Caco-2 (cell line): ENCODE results near the gene CARNS1. TPM values are rescaled to one million over a fixed set of nuclear protein-coding genes. Genes with fewer than 3 reads are reported as not detected.

Experiments used
- BruUV-seq: library from RNA; stranded (reverse); fragments of 400-500 nt; replicated peaks from 2 replicates; lab custom pipeline; 2021; lab: Mats Ljungman, UMichigan
- CTCF ChIA-PET: fragments of 300-600 bp; sonication (Branson Sonifier 250); formaldehyde crosslinking; loops from one replicate; lab custom pipeline; 2022; ENCODE audit warnings: antibody characterized with exemption; lab: Charles Lee
- POLR2A ChIA-PET: fragments of 300-600 bp; sonication (Branson Sonifier 250); formaldehyde crosslinking; loops from one replicate; lab custom pipeline; 2022; ENCODE audit warnings: antibody characterized with exemption; lab: Charles Lee
- DNase-seq, 2 experiments: peaks; one replicate each; pipeline versions ENCODE4 v3.0.0 to v3.0.0-alpha.2; 2020 to 2022
- H3K27me3 ChIP-seq: replicated peaks from 2 replicates; pipeline ENCODE4 v1.6.0; 2011; ENCODE audit warnings: low read length; ENCODE audit not compliant: control insufficient read depth, insufficient read depth
- H3K36me3 ChIP-seq: 2 replicates; pipeline ENCODE4 v1.5.1; 2011; ENCODE audit warnings: low read length; ENCODE audit not compliant: control insufficient read depth, insufficient read depth
- H3K4me1 ChIP-seq: fragments of 250-450 bp; sonication (Bioruptor Pico); 2 replicates; pipeline ENCODE4 v1.5.1; 2020; ENCODE audit warnings: mild to moderate bottlenecking
- H3K4me3 ChIP-seq: 2 replicates; pipeline ENCODE4 v1.5.1; 2011; ENCODE audit warnings: low read depth, mild to moderate bottlenecking, control low read depth, low read length
- H3K9me3 ChIP-seq: fragments of 250-450 bp; sonication (Bioruptor Pico); 2 replicates; pipeline ENCODE4 v1.5.1; 2020; ENCODE audit warnings: mild to moderate bottlenecking, moderate library complexity
- H3K27ac Mint-ChIP-seq: one replicate; pipeline ENCODE4 v1.8.0; 2022; ENCODE audit warnings: mixed read lengths; ENCODE audit not compliant: unreplicated experiment
- H3K27me3 Mint-ChIP-seq: one replicate; pipeline ENCODE4 v1.8.0; 2022; ENCODE audit warnings: mixed read lengths; ENCODE audit not compliant: insufficient read depth, unreplicated experiment
- H3K36me3 Mint-ChIP-seq: one replicate; pipeline ENCODE4 v1.8.0; 2022; ENCODE audit warnings: mild to moderate bottlenecking, mixed read lengths; ENCODE audit not compliant: insufficient read depth, unreplicated experiment
- H3K4me1 Mint-ChIP-seq: one replicate; pipeline ENCODE4 v1.8.0; 2022; ENCODE audit warnings: low read depth, mixed read lengths; ENCODE audit not compliant: unreplicated experiment
- H3K4me3 Mint-ChIP-seq: one replicate; pipeline ENCODE4 v1.8.0; 2022; ENCODE audit warnings: mild to moderate bottlenecking, moderate library complexity, mixed read lengths; ENCODE audit not compliant: unreplicated experiment
- H3K9me3 Mint-ChIP-seq: one replicate; pipeline ENCODE4 v1.8.0; 2022; ENCODE audit warnings: mixed read lengths; ENCODE audit not compliant: unreplicated experiment
- intact Hi-C: fragments of 100-400 bp; cut with micrococcal nuclease; formaldehyde crosslinking; loops from one replicate; pipeline ENCODE4 v1.10.0; 2022; ENCODE audit not compliant: unreplicated experiment
- total RNA-seq: library from RNA; stranded (reverse); gene quantifications from 2 replicates; pipeline ENCODE4 v1.2.3, GENCODE V29; 2022
- TF ChIP-seq, protein P1 (sequence below), 2 experiments: fragments of 200-600 bp in 1 of 2; IDR thresholded peaks; 1 replicate in 1 of 2; 2 replicates in 1 of 2; pipeline versions ENCODE4 v1.5.1 to v1.8.0; 2011 to 2022; ENCODE audit warnings: antibody characterized with exemption in 1 of 2, control low read depth in 1 of 2, inconsistent platforms in 1 of 2, low read depth in 1 of 2, low read length in 1 of 2, mild to moderate bottlenecking in 1 of 2, moderate library complexity in 1 of 2; ENCODE audit not compliant: insufficient read depth in 1 of 2, severe bottlenecking in 1 of 2, unreplicated experiment in 1 of 2

Gene CARNS1
- total RNA-seq, 1 experiment from 2014 or later = 0.09 TPM

DNA sequence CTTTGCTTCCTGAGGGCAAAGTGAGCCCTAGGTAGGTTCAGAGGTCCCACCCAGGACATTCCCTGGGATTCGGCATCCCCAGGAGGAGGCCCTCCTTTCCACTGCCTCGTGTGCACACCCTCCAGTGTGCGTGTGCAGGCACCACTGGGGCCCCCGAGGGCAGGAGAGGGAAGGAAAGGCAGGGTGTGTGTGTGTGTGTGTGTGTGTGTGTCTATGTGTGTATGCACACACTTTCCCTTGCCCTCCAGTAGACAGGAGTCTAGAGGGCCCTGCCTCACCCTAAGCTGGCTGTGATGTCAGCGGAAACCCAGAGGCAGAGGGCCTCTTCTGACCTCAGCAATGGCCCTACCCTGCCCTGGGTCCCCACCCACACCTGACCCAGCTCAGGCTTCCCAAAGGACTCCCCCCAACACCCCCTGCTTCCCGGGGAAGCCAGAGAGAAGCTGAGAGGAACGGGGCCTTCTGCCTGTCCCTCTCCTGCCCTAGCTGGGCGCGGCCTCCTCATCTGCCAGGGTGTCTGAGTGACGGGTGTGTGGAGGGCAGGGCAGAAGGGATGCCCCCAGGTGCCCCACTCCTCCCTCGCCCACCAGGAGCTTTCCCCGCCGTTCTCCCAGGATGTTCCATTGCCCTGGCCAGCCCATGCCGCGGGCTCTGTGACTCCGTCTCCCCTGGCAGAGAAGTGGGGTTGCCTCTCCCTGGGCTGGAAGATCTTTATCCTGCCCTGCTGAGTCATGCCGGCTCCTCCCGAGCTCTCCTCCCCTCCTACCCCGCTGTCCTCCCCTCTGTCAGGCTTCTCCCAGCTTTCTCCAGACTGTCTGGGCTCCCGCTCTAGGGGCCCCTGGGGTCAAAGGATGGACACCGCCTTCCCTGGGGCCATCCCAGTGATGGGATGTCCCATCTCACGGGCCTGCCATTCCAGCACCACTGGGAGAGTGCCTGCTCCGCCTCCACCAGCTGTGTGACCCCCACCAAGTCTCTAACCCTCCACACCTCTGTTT lies 36.1 kb upstream of the CARNS1 start:
- H3K4me1 ChIP-seq = peaks cover 26% of the 10 kb centered on the region
- H3K36me3 Mint-ChIP-seq = no peaks in the 10 kb centered on the region

DNA sequence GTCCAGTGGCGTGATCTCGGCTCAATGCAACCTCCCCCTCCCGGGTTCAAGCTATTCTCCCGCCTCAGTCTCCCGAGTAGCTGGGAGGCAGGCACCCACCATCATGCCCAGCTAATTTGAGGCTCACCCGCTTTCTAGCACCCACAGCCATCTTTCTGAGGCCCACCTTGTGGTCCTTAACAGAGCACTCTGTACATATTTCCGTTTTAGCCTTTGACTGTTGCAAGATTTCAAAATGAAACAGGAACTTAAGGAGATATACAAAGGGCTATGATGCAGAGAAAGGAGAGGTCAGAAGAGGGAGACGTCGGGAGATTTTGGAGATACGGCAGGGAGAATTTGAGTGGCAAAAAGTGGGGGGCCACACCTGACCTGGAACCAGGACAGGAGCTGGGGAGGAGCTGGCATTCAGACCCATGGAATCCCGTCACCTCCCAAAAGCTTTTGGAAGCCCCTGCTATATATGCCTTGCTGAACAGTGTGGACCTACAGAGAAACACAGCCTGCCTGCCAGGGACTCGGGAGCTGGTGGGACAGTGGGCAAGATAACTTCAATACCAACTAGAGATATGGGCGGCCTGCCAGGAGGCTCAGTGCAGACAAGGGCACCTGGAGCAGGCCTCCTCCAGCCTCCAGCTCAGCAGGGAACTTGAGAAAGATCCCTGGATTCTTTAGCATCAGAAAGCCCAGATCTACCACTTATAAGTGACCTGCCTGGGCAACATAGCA lies 34.1 kb upstream of the CARNS1 start:
- Histone ChIP-seq H3K27me3 (0 out of 2 replicates have a peak, but pooled peaks cover 3% of the 10 kb centered on the region), H3K4me1 (peaks cover 14% of the 10 kb centered on the region), H3K4me3 (no peak overlapping the region), H3K36me3 (no peaks in the 10 kb centered on the region), H3K9me3 (no peaks in the 10 kb centered on the region)
- H3K36me3 Mint-ChIP-seq = no peaks in the 10 kb centered on the region
- POLR2A ChIA-PET = interaction anchor here (0.6 to 1.5 kb wide), 4 partner anchors 10 to 128 kb away, joined by 3 to 8 read pairs (median 4); partner anchors contain the start of gene RAD9A
- H3K4me1 Mint-ChIP-seq = peaks cover 6% of the 10 kb centered on the region
- no peak overlapping the region for H3K4me3 Mint-ChIP-seq
- peaks cover 7% of the 10 kb centered on the region for H3K27me3 Mint-ChIP-seq
- TF ChIP-seq, protein P1, sequence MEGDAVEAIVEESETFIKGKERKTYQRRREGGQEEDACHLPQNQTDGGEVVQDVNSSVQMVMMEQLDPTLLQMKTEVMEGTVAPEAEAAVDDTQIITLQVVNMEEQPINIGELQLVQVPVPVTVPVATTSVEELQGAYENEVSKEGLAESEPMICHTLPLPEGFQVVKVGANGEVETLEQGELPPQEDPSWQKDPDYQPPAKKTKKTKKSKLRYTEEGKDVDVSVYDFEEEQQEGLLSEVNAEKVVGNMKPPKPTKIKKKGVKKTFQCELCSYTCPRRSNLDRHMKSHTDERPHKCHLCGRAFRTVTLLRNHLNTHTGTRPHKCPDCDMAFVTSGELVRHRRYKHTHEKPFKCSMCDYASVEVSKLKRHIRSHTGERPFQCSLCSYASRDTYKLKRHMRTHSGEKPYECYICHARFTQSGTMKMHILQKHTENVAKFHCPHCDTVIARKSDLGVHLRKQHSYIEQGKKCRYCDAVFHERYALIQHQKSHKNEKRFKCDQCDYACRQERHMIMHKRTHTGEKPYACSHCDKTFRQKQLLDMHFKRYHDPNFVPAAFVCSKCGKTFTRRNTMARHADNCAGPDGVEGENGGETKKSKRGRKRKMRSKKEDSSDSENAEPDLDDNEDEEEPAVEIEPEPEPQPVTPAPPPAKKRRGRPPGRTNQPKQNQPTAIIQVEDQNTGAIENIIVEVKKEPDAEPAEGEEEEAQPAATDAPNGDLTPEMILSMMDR (IDR thresholded peaks at IDR 0.05; ENCODE audit: insufficient read depth in 1 of 2, low read depth in 1 of 2, low read length in 1 of 2, severe bottlenecking in 1 of 2, unreplicated experiment in 1 of 2) = no peak
- no peak overlapping the region for H3K27ac Mint-ChIP-seq
- H3K9me3 Mint-ChIP-seq = no peaks in the 10 kb centered on the region
- CTCF ChIA-PET = interaction anchor here (0.5 to 21.4 kb wide), 20 partner anchors 8 to 330 kb away, joined by 3 to 775 read pairs (median 4); partner anchors contain the start of genes CLCF1, KDM2A, POLD4 and PPP1CA
- DNase-seq = no peak
- no TSS peak for BruUV-seq
- intact Hi-C loops = no loop called here

More for the DNA sequence above, 36.1 kb upstream of the CARNS1 start:
- TF ChIP-seq, protein P1 (IDR thresholded peaks at IDR 0.05; ENCODE audit: insufficient read depth in 1 of 2, low read depth in 1 of 2, low read length in 1 of 2, severe bottlenecking in 1 of 2, unreplicated experiment in 1 of 2) = no peak
- H3K4me3 ChIP-seq = no peak overlapping the region
- intact Hi-C loops = no loop called here
- H3K27me3 ChIP-seq = no peaks in the 10 kb centered on the region
- no peak overlapping the region for H3K4me3 Mint-ChIP-seq
- no peaks in the 10 kb centered on the region for H3K9me3 Mint-ChIP-seq
- ChIA-PET CTCF (interaction anchor here (0.7 to 21.4 kb wide), 4 partner anchors 10 to 34 kb away, joined by 4 to 775 read pairs (median 8); partner anchors contain the start of genes POLD4 and RAD9A), POLR2A (interaction anchor here (0.5 to 1.0 kb wide), 2 partner anchors 13 to 39 kb away, joined by 4 to 5 read pairs; partner anchors contain the start of gene RAD9A)
- H3K9me3 ChIP-seq = no peaks in the 10 kb centered on the region
- no peaks in the 10 kb centered on the region for H3K36me3 ChIP-seq
- H3K4me1 Mint-ChIP-seq = peaks cover 6% of the 10 kb centered on the region
- peak overlapping the region; percentile 30 for H3K27ac Mint-ChIP-seq
- no peaks in the 10 kb centered on the region for H3K27me3 Mint-ChIP-seq
- DNase-seq = no peak
- no TSS peak for BruUV-seq
